ENCODE results near the gene MUC5AC.

Gene MUC5AC

GRCh38 chr11:1229471-1230120, 71.8 kb downstream of the MUC5AC start:
- DNase-seq = no peak

GRCh38 chr11:1230121-1230455, 72.3 kb downstream of the MUC5AC start:
- DNase-seq = no peak

GRCh38 chr11:1230456-1231395, 73.0 kb downstream of the MUC5AC start:
- no peak for DNase-seq

- no peak for DNase-seq
Measured at GRCh38 chr11:1231396-1232020, 73.8 kb downstream of the MUC5AC start.

- DNase-seq = no peak
Measured at GRCh38 chr11:1232021-1232882, 74.5 kb downstream of the MUC5AC start.

GRCh38 chr11:1232883-1233321, 75.1 kb downstream of the MUC5AC start:
- DNase-seq = no peak

GRCh38 chr11:1233351-1234053, 75.7 kb downstream of the MUC5AC start:
- DNase-seq = no peak

GRCh38 chr11:1234054-1234720, 76.4 kb downstream of the MUC5AC start:
- DNase-seq = no peak

- DNase-seq = no peak
Measured at GRCh38 chr11:1234771-1235305, 77.1 kb downstream of the MUC5AC start.

- DNase-seq = no peak
Measured at GRCh38 chr11:1235306-1235900, 77.7 kb downstream of the MUC5AC start.

- DNase-seq = no peak
Measured at GRCh38 chr11:1235901-1236315, 78.2 kb downstream of the MUC5AC start.

- DNase-seq = no peak
Measured at GRCh38 chr11:1236316-1237127, 78.8 kb downstream of the MUC5AC start.

- no peak for DNase-seq
Measured at GRCh38 chr11:1237128-1237580, 79.4 kb downstream of the MUC5AC start.

- DNase-seq = no peak
Measured at GRCh38 chr11:1237851-1238250, 80.1 kb downstream of the MUC5AC start.

GRCh38 chr11:1238767-1239595, 81.2 kb downstream of the MUC5AC start:
- DNase-seq = no peak

- DNase-seq = no peak
Measured at GRCh38 chr11:1239596-1240205, 81.9 kb downstream of the MUC5AC start.

- no peak for DNase-seq
Measured at GRCh38 chr11:1240771-1241170, 83.0 kb downstream of the MUC5AC start.

GRCh38 chr11:1241706-1242105, 84.0 kb downstream of the MUC5AC start:
- no peak for DNase-seq

Measured in hippocampal formation (tissue), 2 donors.